ENCODE data around the gene STAC2.

Gene STAC2

DNA sequence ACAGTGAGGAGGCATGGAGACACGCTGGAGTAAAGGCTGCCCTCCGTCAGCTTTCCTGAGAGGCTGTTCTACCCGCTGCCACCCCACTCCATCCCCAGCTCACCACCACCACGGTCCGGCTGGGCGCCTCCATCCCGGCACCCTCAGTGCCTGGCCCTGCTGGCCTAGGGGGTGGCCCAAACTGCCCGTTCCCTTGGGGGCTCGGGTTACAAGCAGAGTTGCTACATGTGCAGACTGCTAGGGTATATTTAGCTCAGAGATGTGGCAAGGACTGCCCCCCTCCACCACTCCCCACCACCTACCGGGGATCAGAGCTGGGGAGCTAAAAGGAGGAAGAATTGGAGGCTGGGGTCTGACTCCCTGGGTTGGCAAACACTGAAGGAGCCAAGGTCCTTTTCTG lies 32.4 kb downstream of the STAC2 start:
- H3K36me3 ChIP-seq (ENCODE audit: insufficient read depth, insufficient read length, low read length): peaks cover 38% of the 10 kb centered on the region
- DNase-seq (ENCODE audit: low read depth, low spot score): no peak
- no peak overlapping the region for H3K4me3 ChIP-seq (ENCODE audit: insufficient read length, low read depth)

DNA sequence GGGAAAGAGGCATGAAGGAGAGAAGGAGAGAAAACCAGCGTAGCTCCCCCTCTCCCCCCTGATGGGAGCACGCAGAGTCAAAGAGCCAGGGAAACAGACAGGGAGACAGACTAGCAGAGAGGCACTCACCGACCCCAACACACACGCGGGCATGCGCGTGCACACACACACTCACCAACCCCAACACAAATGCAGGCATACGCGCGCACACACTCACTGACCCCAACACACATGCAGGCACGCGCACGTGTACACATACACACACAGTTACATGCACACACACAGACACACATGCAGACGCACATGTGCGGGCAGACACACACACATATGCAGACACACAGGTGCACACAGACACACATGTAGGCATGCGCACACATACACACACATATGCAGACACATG lies 32.8 kb downstream of the STAC2 start:
- H3K9ac ChIP-seq (ENCODE audit: insufficient read length, low read depth): peak overlapping the region; percentile 8
- no peak for DNase-seq (ENCODE audit: low read depth, low spot score)
- no peak overlapping the region for H3K4me3 ChIP-seq (ENCODE audit: insufficient read length, low read depth)
- H3K4me1 ChIP-seq (ENCODE audit: insufficient read depth, insufficient read length): peaks cover 28% of the 10 kb centered on the region
- no peaks in the 10 kb centered on the region for H3K27me3 ChIP-seq (ENCODE audit: insufficient read depth, insufficient read length)
- TF ChIP-seq YY1 (IDR thresholded peaks at IDR 0.05; ENCODE audit: insufficient read depth, insufficient read length) (no peak), SUZ12 (IDR thresholded peaks at IDR 0.05; ENCODE audit: extremely low read depth, insufficient read depth, insufficient read length) (no peak), ZNF274 (IDR thresholded peaks at IDR 0.05; ENCODE audit: low read depth, low read length) (no peak)
- peaks cover 42% of the 10 kb centered on the region for H3K36me3 ChIP-seq (ENCODE audit: insufficient read depth, insufficient read length, low read length)
- H3K9me3 ChIP-seq (ENCODE audit: insufficient read depth, low read length): no peaks in the 10 kb centered on the region

More for the DNA sequence above, 32.4 kb downstream of the STAC2 start:
- no peaks in the 10 kb centered on the region for H3K9me3 ChIP-seq (ENCODE audit: insufficient read depth, low read length)
- H3K27me3 ChIP-seq (ENCODE audit: insufficient read depth, insufficient read length): no peaks in the 10 kb centered on the region
- peaks cover 30% of the 10 kb centered on the region for H3K4me1 ChIP-seq (ENCODE audit: insufficient read depth, insufficient read length)
- peak overlapping the region; percentile 52 for H3K9ac ChIP-seq (ENCODE audit: insufficient read length, low read depth)
- no peak for TF ChIP-seq ZNF274 (IDR thresholded peaks at IDR 0.05; ENCODE audit: low read depth, low read length)

DNA sequence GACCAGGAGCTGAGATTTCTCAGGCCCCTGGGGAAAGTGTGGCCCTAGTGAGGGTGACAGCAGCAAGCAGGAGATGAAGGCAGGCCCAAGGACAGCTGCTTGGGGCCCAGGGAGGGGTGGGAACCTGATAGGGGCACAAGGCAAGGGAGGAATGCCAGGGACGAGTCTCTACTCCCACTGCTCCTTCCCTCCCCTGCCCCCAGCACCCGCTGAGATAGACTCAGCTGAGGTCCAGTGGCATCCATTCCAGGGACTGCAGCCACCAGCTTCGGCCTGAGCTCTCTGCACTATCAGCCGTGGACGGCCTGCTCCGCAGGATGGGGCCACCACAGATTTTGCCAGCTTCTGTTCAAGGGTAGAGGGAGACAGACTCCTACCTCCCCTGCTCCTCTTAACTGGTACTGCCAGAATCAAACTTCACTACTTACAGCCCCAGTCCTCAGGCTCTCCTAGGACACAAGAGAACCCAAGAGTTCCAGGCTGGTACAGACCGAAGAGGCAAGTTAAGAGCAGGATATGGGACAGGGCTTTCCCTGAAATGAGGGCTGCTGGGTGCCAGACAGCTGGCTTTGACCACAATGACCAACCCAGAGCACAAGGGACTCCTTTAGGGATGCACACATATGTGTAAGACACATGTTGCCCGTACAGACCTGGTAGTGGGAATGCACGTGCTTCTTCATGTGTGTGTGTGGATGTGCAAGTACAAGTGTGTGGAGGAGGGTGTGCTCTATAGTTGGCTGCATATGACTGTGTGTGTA lies 33.8 kb downstream of the STAC2 start:
- Histone ChIP-seq H3K4me3 (ENCODE audit: insufficient read length, low read depth) (no peak overlapping the region), H3K9ac (ENCODE audit: insufficient read length, low read depth) (peak overlapping the region; percentile 3), H3K4me1 (ENCODE audit: insufficient read depth, insufficient read length) (peaks cover 28% of the 10 kb centered on the region), H3K9me3 (ENCODE audit: insufficient read depth, low read length) (no peaks in the 10 kb centered on the region), H3K36me3 (ENCODE audit: insufficient read depth, insufficient read length, low read length) (peaks cover 52% of the 10 kb centered on the region), H3K27me3 (ENCODE audit: insufficient read depth, insufficient read length) (no peaks in the 10 kb centered on the region)
- DNase-seq (ENCODE audit: low read depth, low spot score): no peak
- TF ChIP-seq YY1 (IDR thresholded peaks at IDR 0.05; ENCODE audit: insufficient read depth, insufficient read length): no peak
- no peak for TF ChIP-seq ZNF274 (IDR thresholded peaks at IDR 0.05; ENCODE audit: low read depth, low read length)
- TF ChIP-seq SUZ12 (IDR thresholded peaks at IDR 0.05; ENCODE audit: extremely low read depth, insufficient read depth, insufficient read length): no peak

DNA sequence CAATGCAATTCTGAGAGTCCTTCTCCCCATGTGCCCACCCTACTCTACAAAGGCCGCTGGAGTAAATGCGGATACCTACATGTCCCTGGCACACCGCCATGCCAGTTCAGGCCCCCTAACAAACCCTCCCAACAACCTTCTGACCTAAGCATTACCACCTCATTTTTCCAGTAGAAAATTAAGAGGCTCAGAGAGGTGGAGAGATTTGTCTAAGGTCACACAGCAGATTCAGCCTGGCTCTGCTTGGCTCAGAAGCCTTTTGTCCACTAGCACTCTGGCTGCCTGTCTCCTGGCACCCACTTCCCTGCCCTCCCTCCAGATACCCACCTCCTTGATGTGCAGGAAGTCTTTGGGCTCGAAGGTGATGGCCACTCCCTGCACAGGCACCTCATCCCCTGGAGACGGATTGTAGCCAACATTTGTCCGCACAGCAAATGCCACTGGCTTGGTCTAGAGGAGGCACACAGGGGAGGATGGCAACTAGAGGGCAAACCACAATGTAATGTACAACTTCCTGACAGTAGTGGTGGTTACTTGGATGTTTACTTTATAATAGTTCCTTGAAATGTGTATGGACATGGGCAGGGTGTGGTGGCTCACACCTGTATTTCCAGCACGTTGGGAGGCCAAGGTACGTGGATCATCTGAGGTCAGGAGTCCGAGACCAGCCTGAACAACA lies 38.5 kb downstream of the STAC2 start:
- H3K4me3 ChIP-seq (ENCODE audit: insufficient read length, low read depth): no peak overlapping the region
- peaks cover 71% of the 10 kb centered on the region for H3K36me3 ChIP-seq (ENCODE audit: insufficient read depth, insufficient read length, low read length)

DNA sequence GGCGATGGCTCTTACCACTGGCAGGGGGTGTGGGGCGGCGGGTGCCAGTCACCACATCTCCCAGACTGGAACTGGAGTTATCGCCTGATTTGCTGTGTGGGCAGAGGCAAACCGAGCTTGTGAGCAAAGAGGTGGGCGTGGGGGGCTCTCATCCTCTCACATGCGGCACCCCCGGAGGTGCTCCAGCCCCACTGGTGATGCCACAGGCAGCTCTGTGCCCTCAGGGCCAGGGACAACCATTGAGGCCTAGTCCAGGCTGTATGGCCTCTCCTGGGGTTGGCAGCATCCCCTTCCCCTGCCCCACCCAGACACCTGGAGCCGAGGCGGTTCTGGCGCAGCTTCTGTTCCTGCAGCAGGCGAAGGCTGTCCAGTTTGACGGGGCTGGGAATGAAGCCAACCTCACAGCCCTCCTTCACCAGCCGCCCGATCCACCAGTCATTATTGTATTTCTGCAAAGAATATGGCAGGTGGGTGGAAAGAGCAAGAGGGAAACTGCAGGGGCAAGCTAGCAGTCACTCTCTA lies 39.2 kb downstream of the STAC2 start:
- peaks cover 64% of the 10 kb centered on the region for H3K36me3 ChIP-seq (ENCODE audit: insufficient read depth, insufficient read length, low read length)
- H3K4me3 ChIP-seq (ENCODE audit: insufficient read length, low read depth): no peak overlapping the region
- no peak for DNase-seq (ENCODE audit: low read depth, low spot score)
- no peak overlapping the region for H3K9ac ChIP-seq (ENCODE audit: insufficient read length, low read depth)
- H3K9me3 ChIP-seq (ENCODE audit: insufficient read depth, low read length): no peaks in the 10 kb centered on the region
- no peaks in the 10 kb centered on the region for H3K4me1 ChIP-seq (ENCODE audit: insufficient read depth, insufficient read length)
- H3K27me3 ChIP-seq (ENCODE audit: insufficient read depth, insufficient read length): no peaks in the 10 kb centered on the region
- no peak for TF ChIP-seq ZNF274 (IDR thresholded peaks at IDR 0.05; ENCODE audit: low read depth, low read length)
- TF ChIP-seq SUZ12 (IDR thresholded peaks at IDR 0.05; ENCODE audit: extremely low read depth, insufficient read depth, insufficient read length): no peak
- no peak for TF ChIP-seq YY1 (IDR thresholded peaks at IDR 0.05; ENCODE audit: insufficient read depth, insufficient read length)

More for the DNA sequence above, 38.5 kb downstream of the STAC2 start:
- Histone ChIP-seq H3K9ac (ENCODE audit: insufficient read length, low read depth) (no peak overlapping the region), H3K27me3 (ENCODE audit: insufficient read depth, insufficient read length) (no peaks in the 10 kb centered on the region), H3K9me3 (ENCODE audit: insufficient read depth, low read length) (no peaks in the 10 kb centered on the region), H3K4me1 (ENCODE audit: insufficient read depth, insufficient read length) (no peaks in the 10 kb centered on the region)
- TF ChIP-seq ZNF274 (IDR thresholded peaks at IDR 0.05; ENCODE audit: low read depth, low read length): no peak
- TF ChIP-seq YY1 (IDR thresholded peaks at IDR 0.05; ENCODE audit: insufficient read depth, insufficient read length): no peak
- no peak for TF ChIP-seq SUZ12 (IDR thresholded peaks at IDR 0.05; ENCODE audit: extremely low read depth, insufficient read depth, insufficient read length)
- no peak for DNase-seq (ENCODE audit: low read depth, low spot score)

DNA sequence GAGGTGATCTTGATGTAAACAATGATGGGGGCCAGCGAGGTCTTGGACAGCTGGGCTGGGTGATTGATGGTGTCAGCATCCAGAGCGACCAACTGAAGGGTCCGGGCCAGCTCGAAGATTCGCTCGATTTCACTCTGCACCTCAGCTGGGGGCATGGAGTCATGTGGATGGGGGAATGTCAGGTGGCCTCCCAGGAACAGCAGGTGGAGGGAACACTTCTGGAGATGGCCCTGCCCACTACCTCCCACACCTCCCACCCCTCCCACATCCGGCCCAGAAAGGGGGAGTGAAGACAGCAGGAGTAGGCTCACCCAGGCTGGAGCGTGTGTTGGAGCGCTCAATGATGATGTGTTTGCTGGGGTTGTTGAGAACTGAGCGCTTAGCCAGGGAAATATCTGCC lies 42.0 kb downstream of the STAC2 start:
- no peaks in the 10 kb centered on the region for H3K27me3 ChIP-seq (ENCODE audit: insufficient read depth, insufficient read length)
- no peak overlapping the region for H3K4me3 ChIP-seq (ENCODE audit: insufficient read length, low read depth)
- peaks cover 65% of the 10 kb centered on the region for H3K36me3 ChIP-seq (ENCODE audit: insufficient read depth, insufficient read length, low read length)
- no peaks in the 10 kb centered on the region for H3K9me3 ChIP-seq (ENCODE audit: insufficient read depth, low read length)
- no peak for DNase-seq (ENCODE audit: low read depth, low spot score)
- H3K4me1 ChIP-seq (ENCODE audit: insufficient read depth, insufficient read length): no peaks in the 10 kb centered on the region
- no peak overlapping the region for H3K9ac ChIP-seq (ENCODE audit: insufficient read length, low read depth)
- TF ChIP-seq ZNF274 (IDR thresholded peaks at IDR 0.05; ENCODE audit: low read depth, low read length) (no peak), SUZ12 (IDR thresholded peaks at IDR 0.05; ENCODE audit: extremely low read depth, insufficient read depth, insufficient read length) (no peak), YY1 (IDR thresholded peaks at IDR 0.05; ENCODE audit: insufficient read depth, insufficient read length) (no peak)

DNA sequence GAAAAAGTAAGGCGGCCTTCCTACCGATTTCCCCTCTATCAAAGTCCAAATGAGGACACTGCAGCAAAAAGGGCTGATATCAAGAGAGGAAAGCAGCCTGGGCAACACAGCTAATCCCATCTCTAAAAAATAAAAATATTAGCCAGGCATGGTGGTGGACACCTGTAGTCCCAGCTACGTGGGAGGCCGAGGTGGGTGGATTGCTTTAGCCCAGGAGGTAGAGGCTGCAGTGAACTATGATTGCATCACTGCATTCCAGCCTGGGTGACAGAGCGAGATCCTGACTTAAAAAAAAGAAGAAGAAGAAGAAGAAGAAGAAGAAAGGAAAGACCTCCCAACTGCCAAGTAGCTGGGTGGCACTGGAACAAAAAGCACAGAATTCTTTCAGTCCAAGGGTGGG lies 42.7 kb downstream of the STAC2 start:
- no peak overlapping the region for H3K4me3 ChIP-seq (ENCODE audit: insufficient read length, low read depth)
- H3K27me3 ChIP-seq (ENCODE audit: insufficient read depth, insufficient read length): no peaks in the 10 kb centered on the region
- TF ChIP-seq YY1 (IDR thresholded peaks at IDR 0.05; ENCODE audit: insufficient read depth, insufficient read length) (no peak), ZNF274 (IDR thresholded peaks at IDR 0.05; ENCODE audit: low read depth, low read length) (no peak), SUZ12 (IDR thresholded peaks at IDR 0.05; ENCODE audit: extremely low read depth, insufficient read depth, insufficient read length) (no peak)
- DNase-seq (ENCODE audit: low read depth, low spot score): no peak
- peaks cover 60% of the 10 kb centered on the region for H3K36me3 ChIP-seq (ENCODE audit: insufficient read depth, insufficient read length, low read length)
- no peaks in the 10 kb centered on the region for H3K9me3 ChIP-seq (ENCODE audit: insufficient read depth, low read length)
- no peaks in the 10 kb centered on the region for H3K4me1 ChIP-seq (ENCODE audit: insufficient read depth, insufficient read length)
- H3K9ac ChIP-seq (ENCODE audit: insufficient read length, low read depth): no peak overlapping the region

All from NT2/D1 (cell line).